ENCODE measurements around the gene COL21A1. TPM values are rescaled to one million over a fixed set of nuclear protein-coding genes. Genes with fewer than 3 reads are reported as not detected.
"Not testable (repeated sequence)": the region's sequence is repeated elsewhere in the genome, so short reads cannot be mapped to it uniquely, and the experiment has no call there.

The COL21A1 gene
- total and polyA plus RNA-seq, 4 donors: 1.6 to 105 (median 6.3) TPM

DNA sequence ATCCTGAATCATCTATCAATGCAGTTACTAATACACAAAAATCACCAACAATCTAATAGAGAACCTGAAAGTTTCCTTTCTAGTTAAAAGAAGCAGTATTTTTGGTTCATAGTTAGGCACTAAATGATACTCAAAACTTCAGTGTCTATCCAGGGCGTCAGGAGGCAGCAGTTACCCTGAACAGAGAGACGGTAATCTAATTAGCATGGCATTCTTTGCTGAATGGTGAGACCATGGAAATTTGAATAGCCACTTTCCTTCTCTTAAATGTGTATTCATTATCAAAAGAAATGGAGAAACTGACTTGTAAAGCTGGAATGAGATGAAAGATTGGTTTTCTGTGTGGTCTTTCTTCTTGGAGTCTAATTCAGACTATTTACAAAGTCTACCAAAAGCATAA is 225.4 kb downstream of the COL21A1 start:
- DNase-seq: no peak
- no peak overlapping the region for H3K27ac ChIP-seq (ENCODE audit: low read depth in 1 of 2, low read length in 1 of 2)
- H3K4me1 ChIP-seq (ENCODE audit: control insufficient read depth in 5 of 5, insufficient read depth in 5 of 5, low read length in 5 of 5): peaks cover 0 to 4% (median 3%) of the 10 kb centered on the region in 5 donors
- WGBS, 2 donors: 89 to 92% methylated on average over 2 of the region's 2 CpGs
- no peaks in the 10 kb centered on the region for H3K36me3 ChIP-seq (ENCODE audit: control insufficient read depth in 4 of 4, insufficient read depth in 4 of 4, low read length in 4 of 4)
- H3K27me3 ChIP-seq (ENCODE audit: control insufficient read depth in 3 of 3, insufficient read depth in 3 of 3, low read length in 2 of 3): no peaks in the 10 kb centered on the region
- H3K9me3 ChIP-seq (ENCODE audit: control insufficient read depth in 4 of 4, insufficient read depth in 3 of 4, low read length in 3 of 4): no peaks in the 10 kb centered on the region
- ATAC-seq (ENCODE audit: insufficient read depth, low FRiP score): no peak
- no peak overlapping the region for H3K9ac ChIP-seq (ENCODE audit: insufficient read depth in 1 of 2, low read length in 2 of 2)
- H3K4me3 ChIP-seq: no peak overlapping the region
- TF ChIP-seq, protein P1, sequence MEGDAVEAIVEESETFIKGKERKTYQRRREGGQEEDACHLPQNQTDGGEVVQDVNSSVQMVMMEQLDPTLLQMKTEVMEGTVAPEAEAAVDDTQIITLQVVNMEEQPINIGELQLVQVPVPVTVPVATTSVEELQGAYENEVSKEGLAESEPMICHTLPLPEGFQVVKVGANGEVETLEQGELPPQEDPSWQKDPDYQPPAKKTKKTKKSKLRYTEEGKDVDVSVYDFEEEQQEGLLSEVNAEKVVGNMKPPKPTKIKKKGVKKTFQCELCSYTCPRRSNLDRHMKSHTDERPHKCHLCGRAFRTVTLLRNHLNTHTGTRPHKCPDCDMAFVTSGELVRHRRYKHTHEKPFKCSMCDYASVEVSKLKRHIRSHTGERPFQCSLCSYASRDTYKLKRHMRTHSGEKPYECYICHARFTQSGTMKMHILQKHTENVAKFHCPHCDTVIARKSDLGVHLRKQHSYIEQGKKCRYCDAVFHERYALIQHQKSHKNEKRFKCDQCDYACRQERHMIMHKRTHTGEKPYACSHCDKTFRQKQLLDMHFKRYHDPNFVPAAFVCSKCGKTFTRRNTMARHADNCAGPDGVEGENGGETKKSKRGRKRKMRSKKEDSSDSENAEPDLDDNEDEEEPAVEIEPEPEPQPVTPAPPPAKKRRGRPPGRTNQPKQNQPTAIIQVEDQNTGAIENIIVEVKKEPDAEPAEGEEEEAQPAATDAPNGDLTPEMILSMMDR (IDR thresholded peaks at IDR 0.05; ENCODE audit: control extremely low read depth, extremely low read depth): no peak

DNA sequence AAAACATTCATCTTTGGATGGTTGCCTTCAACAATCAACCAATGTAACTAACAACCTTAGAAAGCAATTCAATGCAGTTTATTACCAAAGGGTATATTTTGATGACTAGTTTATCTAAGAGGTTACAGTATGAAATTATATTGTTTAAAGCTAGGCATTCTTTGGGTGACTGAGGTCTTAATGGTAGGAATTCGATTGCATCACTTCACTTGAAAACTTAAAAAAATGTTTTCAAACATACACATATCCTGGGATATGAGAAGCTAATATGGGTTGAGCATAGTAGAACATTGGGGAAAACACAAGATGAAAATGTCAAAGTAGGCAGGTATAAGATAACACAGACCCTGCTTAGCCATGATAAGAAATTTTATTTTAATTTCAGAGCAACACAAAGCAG is 227.4 kb downstream of the COL21A1 start:
- WGBS, 2 donors: 80 to 86% methylated on average over 1 of the region's 1 CpG
- DNase-seq (no peak), ATAC-seq (ENCODE audit: insufficient read depth, low FRiP score) (no peak)
- no peaks in the 10 kb centered on the region for H3K27me3 ChIP-seq (ENCODE audit: control insufficient read depth in 3 of 3, insufficient read depth in 3 of 3, low read length in 2 of 3)
- H3K4me3 ChIP-seq: no peak overlapping the region
- no peaks in the 10 kb centered on the region for H3K9me3 ChIP-seq (ENCODE audit: control insufficient read depth in 4 of 4, insufficient read depth in 3 of 4, low read length in 3 of 4)
- no peaks in the 10 kb centered on the region for H3K4me1 ChIP-seq (ENCODE audit: control insufficient read depth in 5 of 5, insufficient read depth in 5 of 5, low read length in 5 of 5)
- no peak overlapping the region for H3K9ac ChIP-seq (ENCODE audit: insufficient read depth in 1 of 2, low read length in 2 of 2)
- no peak overlapping the region for H3K27ac ChIP-seq (ENCODE audit: low read depth in 1 of 2, low read length in 1 of 2)
- no peaks in the 10 kb centered on the region for H3K36me3 ChIP-seq (ENCODE audit: control insufficient read depth in 4 of 4, insufficient read depth in 4 of 4, low read length in 4 of 4)
- TF ChIP-seq, protein P1 (IDR thresholded peaks at IDR 0.05; ENCODE audit: control extremely low read depth, extremely low read depth): no peak

DNA sequence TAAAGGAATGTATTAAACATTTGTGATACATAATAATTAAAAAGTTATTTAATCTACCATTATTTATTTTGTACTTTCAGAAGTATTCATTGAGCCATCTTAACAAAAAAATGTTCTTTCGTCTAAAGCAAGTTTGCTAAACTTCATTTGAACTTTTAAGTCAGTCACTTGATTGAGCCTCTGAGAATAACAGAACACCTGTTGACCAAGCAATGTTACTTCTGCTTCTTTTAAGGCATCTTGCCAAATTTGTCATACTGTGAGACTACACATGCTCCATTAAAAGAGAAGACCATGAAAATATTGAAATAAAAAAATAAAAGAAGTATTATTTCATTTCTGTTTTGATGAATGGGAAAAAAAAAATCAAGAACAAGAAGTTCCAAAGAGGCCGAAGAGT is 230.2 kb downstream of the COL21A1 start:
- ATAC-seq (ENCODE audit: insufficient read depth, low FRiP score) (no peak), DNase-seq (no peak)
- Histone ChIP-seq H3K9ac (ENCODE audit: insufficient read depth in 1 of 2, low read length in 2 of 2) (no peak overlapping the region), H3K27ac (ENCODE audit: low read depth in 1 of 2, low read length in 1 of 2) (no peak overlapping the region), H3K4me1 (ENCODE audit: control insufficient read depth in 5 of 5, insufficient read depth in 5 of 5, low read length in 5 of 5) (no peaks in the 10 kb centered on the region), H3K4me3 (no peak overlapping the region), H3K9me3 (ENCODE audit: control insufficient read depth in 4 of 4, insufficient read depth in 3 of 4, low read length in 3 of 4) (no peaks in the 10 kb centered on the region), H3K36me3 (ENCODE audit: control insufficient read depth in 4 of 4, insufficient read depth in 4 of 4, low read length in 4 of 4) (no peaks in the 10 kb centered on the region), H3K27me3 (ENCODE audit: control insufficient read depth in 3 of 3, insufficient read depth in 3 of 3, low read length in 2 of 3) (no peaks in the 10 kb centered on the region)
- TF ChIP-seq, protein P1 (IDR thresholded peaks at IDR 0.05; ENCODE audit: control extremely low read depth, extremely low read depth): no peak
- WGBS, 2 donors: 60 to 69% methylated on average over 2 of the region's 2 CpGs

GRCh38 chr6:56014039-56014438 is 233.3 kb downstream of the COL21A1 start:
- not testable (repeated sequence) for H3K36me3 ChIP-seq (ENCODE audit: control insufficient read depth in 4 of 4, insufficient read depth in 4 of 4, low read length in 4 of 4); H3K27me3 ChIP-seq (ENCODE audit: control insufficient read depth in 3 of 3, insufficient read depth in 3 of 3, low read length in 2 of 3); DNase-seq; H3K9ac ChIP-seq (ENCODE audit: insufficient read depth in 1 of 2, low read length in 2 of 2); H3K4me1 ChIP-seq (ENCODE audit: control insufficient read depth in 5 of 5, insufficient read depth in 5 of 5, low read length in 5 of 5); H3K9me3 ChIP-seq (ENCODE audit: control insufficient read depth in 4 of 4, insufficient read depth in 3 of 4, low read length in 3 of 4); H3K4me3 ChIP-seq; ATAC-seq (ENCODE audit: insufficient read depth, low FRiP score); H3K27ac ChIP-seq (ENCODE audit: low read depth in 1 of 2, low read length in 1 of 2)
- 91 to 93% methylated on average over 10 of the region's 10 CpGs for WGBS, 2 donors

All from lung (tissue), 12 donors.